ENCODE measurements around the gene PYGB.
"Not testable (repeated sequence)": the region's sequence is repeated elsewhere in the genome, so short reads cannot be mapped to it uniquely, and the experiment has no call there.

Gene PYGB

DNA sequence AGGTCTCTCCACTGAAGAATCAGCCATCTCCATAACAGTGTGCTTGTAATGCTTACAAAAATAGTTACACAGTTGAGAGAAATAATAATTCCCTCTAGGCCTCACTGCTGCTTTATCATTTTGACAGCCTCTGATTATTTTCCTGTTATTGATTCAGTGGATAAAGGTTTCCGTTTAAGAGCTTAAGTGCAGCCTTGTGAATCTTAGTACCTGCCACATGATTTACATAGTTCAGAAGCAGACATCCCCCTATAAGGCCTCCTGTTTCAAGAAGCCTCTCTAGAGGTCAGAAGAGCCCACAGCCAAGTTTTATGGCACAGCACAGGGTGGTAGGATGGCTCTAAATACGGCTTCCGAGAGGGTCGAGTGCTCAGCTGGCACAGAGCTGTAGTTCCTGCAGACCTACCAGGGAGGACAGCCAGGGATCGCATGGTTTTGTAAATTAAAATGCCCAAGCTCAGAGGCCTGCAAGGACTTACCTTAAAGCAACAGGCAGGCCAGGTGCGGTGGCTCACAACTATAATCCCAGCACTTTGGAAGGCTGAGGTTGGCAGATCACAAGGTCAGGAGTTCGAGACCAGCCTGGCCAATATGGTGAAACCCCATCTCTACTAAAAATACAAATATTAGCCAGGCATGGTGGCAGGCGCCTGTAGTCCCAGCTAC is 17.6 kb upstream of the PYGB start:
- DNase-seq (ENCODE audit: low spot score), result no peak

DNA sequence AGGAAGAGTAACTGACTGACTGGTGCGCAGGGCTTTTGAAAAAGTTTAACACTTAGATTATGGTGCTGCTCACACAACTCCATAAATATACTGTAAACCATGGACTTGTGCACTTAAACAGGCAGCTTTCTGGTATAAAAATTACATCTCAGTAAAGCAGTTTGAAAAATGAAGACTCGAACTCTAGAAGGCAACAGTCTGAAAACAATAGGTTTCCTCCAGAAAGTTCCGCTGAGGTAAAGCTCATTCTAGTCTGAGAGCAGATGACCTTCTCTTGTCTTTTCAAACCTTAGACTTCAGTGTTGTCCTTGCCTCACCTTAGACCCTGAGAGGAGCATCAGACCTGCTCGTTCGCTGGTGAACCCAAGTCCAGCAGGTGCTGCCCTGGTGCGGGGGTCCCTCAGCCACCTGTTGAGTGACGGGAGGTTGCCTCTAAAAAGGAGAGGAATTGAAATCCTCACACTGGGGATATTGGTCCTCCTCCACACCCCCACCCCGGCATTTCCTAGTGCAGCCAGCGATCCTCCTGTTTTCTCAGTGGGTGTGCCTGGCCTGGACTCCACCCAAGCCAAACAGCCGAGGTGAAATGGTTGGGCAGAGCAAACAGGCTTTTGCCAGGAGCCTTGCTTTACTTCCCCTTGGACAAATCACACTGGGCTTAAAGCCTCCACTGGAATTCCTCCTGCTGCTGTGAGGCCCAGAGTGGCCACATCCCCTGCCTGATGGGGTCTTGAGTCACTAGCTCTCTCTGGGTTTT is 14.7 kb upstream of the PYGB start:
- DNase-seq (ENCODE audit: low spot score), result no peak

DNA sequence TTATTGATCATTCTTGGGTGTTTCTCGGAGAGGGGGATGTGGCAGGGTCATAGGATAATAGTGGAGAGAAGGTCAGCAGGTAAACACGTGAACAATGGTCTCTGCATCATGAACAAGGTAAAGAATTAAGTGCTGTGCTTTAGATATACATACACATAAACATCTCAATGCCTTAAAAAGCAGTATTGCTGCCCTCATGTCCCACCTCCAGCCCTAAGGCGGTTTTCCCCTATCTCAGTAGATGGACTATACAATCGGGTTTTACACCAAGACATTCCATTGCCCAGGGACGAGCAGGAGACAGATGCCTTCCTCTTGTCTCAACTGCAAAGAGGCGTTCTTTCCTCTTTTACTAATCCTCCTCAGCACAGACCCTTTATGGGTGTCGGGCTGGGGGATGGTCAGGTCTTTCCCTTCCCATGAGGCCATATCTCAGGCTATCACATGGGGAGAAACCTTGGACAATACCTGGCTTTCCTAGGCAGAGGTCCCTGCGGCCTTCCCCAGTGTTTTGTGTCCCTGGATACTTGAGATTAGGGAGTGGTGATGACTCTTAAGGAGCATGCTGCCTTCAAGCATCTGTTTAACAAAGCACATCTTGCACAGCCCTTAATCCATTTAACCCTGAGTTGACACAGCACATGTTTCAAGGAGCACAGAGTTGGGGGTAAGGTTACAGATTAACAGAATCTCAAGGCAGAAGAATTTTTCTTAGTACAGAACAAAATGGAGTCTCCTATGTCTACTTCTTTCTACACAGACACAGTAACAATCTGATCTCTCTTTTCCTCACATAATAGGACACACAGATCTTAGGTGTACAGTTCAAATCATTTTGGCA is 13.7 kb upstream of the PYGB start:
- DNase-seq (ENCODE audit: low spot score), result not testable (repeated sequence)

DNA sequence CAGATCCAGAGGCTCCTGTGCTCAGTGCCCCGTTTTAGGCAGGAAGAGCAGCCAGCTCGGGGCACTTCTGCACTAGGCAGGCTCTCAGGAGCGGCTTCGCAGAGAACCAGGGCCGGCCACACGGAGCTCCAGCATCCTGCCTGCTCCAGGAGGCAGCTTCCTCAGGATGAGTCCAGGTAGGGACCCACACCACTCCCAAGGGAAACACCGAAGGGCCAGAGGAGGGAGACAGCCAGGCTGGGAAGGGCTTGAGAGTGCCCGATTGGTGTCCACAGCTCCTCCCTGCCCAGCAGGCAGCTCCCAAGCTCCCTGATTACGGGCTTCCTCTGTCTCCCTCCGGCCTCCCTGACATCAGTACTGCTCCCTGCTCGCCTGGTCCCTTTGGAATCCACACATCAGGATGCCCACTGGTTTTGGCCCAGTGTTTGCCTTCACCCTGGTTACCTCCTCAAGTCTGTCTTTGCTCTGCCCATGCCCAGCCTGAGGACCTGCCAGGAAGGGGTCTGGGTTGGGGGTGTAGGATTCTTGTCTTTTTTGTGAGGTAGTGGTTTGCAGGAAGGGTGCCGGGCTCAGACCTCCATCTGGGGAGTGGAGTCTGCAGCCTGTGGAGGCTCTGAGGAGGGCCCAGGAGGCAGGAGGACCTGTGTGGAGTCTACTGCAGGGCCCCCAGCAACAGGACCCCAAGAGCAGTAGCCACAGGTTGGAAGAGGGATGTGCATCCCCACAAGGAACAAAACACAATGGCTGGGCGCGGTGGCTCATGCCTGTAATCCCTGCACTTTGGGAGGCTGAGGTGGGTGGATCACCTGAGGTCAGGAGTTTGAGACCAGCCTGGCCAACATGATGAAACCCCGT is 11.2 kb upstream of the PYGB start:
- DNase-seq (ENCODE audit: low spot score), result no peak

DNA sequence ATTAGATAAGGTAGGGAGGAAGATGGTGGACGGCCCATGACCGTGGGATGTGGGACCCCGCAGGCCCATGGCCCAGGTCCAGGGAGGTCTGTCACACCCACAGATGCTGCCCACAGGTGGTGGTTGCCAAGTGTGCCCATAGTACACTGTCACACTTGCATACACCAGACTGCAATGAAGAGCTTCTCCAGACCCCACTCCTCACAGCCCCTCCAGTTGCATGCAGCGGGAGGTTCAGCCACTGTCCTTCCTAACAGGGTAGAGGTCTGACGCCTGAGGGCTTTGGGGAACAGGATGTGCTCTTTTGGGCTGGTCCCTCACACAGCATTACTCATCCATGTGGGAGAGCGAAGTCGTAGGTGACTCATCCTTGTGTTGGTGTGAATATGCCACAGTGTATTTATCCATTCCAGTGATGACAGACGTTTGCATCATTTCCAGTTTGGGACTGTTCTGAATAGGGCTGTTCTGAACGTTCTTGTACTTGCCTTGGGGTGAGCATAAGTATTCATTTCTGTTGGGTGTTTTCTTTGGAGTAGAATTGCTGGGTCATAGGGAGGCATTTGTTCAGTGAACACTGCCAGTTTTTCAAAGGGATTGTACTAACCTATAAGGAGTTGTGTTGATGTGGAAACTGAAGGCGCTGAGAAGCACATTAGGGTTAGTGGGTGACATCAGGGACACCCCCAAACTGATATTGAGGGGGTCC is 10.1 kb upstream of the PYGB start:
- DNase-seq (ENCODE audit: low spot score), result peak; percentile 42

DNA sequence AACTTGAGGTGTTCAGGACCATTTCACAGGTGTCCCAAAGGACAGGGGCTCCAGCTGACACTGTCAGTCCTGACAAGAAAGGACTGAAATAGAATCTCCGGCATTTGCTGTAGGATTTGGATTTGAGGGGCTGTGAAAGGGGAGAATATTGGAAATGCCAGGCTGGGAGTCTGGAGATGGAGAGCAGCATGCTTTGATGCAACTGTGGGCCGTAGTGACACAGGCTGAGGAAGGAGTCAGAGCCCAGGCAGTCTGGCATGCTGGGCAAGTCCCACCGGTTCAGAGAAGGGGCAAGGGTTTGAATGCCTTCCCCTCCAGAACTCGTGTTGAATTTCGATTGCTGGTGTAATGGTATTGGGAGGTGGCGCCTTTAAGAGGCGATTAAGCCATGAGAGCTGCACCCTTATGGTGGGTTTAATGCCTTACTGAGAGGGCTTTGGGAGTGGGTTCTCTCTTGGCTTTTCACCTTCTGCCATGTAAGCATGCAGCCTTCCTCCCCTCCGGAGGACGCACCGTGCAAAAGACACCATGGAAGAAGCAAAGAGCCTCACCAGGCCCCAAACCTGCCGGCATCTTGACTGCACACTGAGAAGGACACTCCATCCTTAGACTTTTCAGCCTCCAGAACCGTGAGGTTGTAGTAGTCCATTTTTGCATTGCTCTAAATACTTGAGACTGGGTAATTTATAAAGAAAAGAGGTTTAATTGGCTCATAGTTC is 9.4 kb upstream of the PYGB start:
- DNase-seq (ENCODE audit: low spot score), result no peak

DNA sequence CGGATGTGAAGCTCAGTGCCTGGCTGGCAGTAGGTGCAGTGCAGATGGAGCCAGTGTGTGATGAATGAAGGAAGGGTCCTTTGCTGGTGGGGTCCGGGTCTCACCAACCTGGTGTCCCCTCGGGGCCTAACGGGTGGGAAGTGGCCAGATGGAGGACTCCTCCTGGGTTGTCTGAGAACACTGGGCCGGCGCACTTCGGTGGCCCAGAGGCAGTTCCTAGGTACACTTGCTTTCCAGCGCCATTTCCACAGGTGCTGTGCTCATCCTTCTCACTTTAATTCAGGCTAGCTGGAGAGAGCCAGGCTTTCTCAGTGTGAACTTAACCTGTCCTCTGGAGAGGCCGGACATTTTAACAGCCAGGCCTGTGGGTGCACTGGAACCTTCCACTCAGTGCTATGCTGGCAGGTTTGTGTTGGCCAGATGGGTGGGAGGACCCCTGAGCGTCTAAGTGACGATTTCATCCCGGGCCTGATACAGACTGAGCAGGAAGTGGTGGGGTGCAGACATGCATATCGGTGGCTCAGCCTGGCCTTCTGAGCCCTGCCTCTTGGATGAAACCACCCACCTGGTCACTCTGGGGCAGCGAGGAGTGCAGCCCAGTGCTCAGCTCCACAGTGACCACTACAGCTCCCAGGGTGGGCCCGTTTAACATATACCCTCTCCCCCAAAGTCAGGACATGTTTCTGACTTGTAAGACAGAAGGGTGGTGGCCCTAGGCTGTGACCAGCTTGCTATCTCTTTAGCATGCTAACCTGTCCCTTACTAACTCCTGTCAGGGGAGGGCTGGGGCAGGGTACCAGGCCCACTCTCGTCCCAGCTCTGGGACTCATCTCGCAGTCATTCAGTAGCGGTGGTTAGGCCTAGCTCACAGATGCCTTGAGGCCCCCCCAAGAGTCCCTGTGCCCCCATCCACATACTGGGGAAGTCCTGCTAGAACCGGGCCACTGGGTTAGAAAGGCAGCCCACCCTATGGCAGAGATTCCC is 8.2 kb upstream of the PYGB start:
- no peak for DNase-seq (ENCODE audit: low spot score)

DNA sequence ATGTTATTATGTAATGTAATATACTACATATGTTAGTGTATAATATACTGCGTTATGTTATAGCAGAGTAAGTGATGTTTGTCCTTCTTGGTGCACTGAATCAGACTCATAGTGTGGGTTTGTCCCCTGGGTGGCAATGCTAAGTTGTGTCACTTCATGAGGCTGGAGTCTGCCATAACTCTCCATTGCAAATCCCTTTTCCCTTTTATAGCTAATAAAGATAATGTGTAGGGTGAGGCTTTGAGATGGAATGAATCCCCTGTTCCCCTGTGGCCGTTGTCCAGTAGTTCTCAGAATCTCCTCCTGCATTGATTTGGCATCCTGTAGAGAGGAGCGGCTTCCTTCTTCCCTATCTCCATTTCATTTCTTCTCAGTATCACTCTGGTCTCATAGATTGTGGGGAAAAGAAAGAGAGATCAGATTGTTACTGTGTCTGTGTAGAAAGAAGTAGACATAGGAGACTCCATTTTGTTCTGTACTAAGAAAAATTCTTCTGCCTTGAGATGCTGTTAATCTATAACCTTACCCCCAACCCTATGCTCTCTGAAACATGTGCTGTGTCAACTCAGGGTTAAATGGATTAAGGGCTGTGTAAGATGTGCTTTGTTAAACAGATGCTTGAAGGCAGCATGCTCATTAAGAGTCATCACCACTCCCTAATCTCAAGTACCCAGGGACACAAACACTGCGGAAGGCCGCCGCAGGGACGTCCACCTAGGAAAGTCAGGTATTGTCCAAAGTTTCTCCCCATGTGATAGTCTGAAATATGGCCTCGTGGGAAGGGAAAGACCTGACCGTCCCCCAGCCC is 6.8 kb upstream of the PYGB start:
- DNase-seq (ENCODE audit: low spot score), result not testable (repeated sequence)

DNA sequence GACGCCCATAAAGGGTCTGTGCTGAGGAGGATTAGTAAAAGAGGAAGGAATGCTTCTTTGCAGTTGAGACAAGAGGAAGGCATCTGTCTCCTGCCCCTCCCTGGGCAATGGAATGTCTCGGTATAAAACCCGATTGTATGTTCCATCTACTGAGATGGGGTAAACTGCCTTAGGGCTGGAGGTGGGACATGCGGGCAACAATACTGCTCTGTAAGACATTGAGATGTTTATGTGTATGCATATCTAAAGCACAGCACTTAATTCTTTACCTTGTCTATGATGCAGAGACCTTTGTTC is 6.3 kb upstream of the PYGB start:
- not testable (repeated sequence) for DNase-seq (ENCODE audit: low spot score)

DNA sequence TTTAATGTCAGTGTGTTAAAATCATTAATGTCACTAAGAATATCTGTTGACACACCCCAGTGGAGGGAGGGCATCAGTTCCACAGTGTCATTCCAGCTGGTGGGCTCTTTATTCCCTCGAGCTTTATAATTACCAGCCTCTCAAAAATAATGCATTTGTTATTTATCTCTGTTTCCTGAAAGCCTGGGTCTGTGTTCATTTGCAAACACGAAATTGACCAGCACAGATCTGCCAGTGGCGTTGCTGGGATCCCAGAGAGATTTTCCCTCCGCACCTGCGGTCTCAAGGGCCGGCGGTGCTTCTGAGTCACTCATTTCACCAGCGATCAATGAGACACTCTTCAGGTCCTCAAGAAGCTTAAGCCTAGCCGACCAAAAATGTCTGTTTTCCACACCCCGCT is 5.7 kb upstream of the PYGB start:
- DNase-seq (ENCODE audit: low spot score), result no peak

DNA sequence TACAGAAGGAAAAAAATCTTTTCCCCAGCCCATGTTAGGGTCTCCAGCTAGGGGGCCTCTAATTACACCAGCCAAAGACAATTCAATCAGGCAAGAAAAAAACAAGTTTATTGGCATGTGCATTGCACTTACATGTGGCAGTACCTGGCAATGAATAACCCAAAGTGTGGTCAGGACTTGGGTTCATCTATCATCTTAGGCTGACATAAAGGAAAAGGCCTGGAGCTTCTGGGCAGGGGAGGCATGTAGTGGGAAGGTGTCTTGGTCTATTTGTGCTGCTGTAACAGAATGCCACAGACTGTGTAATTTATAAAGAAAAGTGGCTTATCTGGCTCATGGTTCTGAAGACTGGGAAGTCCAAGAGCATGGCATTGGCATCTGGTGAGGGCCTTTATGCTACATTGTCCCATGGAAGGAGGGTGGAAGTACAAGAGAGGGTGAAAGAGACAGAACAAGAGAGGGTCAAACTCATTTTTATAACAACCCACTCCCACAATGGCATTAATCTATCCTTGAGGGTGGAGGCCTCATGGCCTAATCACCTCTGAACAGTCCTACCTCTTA is 4.4 kb upstream of the PYGB start:
- no peak for DNase-seq (ENCODE audit: low spot score)

DNA sequence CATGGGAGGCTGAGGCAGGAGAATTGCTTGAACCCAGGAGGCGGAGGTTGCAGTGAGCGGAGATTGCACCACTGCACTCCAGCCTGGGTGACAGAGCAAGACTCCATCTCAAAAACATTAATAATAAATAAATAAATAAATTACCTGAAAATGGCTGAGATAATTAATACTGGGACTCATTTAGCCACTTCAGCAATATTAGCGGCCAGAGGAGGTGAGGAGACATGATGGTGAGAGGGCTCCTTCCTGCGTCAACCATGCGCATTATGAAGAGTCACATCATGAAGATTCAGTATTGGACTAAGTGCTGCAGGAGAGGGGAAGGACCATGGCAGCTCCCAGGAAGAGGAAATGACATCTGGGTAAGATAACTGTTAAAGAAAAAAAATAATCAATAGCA is 2.9 kb upstream of the PYGB start:
- no peak for DNase-seq (ENCODE audit: low spot score)

DNA sequence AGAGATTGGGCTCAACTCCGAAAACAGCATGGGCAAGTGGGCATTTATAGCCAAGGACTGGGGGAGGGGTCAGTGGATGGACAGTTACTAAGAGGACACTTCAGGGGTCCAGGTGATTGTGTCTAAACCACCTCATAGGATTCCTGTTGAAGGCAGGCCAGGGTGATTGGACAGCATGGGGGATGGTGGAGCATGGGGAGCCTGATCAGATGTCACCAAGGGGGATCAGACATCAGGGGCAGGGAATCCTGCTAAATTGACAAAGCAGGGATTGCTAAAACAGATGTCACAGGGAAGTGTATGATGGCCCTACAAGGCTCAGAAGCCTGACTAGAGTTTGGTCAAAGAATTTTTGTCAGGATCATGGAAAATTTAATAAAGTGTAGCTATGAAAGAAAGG is 2.4 kb upstream of the PYGB start:
- DNase-seq (ENCODE audit: low spot score), result no peak

DNA sequence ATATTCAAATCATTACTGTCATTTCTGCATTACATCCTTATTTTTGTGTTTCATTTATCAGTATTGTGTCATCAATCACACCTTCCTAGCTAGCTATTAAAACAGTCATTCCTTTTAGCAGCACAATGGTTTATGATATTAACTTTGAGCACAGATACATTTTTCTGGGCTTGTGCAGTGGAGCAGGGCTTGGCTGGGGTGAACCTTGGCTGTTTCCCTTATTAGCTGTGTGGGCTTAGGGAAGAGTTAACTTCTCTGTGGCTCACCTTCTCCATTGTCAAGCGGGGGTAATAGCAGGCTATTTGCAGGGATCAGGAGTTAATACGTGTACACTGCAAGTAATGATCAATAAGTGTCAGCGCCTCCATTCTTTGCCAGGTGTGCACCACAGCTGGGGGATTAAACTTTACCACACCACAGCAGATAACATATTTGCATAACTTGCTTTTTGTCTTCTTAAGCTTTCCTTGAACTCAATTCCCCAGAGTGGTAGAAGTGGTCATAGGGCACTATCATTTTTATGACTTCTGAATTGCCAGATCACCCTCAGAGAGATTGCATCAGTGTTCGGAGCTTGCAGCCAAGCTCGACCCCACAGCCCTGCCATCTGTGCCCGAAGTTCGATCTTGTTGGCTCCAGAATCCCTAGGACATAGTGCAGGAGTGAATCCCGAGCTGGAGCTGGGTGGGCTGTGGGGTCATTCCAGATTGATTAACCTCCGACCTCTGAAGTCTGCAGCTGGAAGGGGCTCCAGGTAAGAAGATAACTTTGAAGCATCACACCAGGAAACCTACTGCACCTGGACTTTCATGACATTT is 1.5 kb upstream of the PYGB start:
- DNase-seq (ENCODE audit: low spot score), result no peak

DNA sequence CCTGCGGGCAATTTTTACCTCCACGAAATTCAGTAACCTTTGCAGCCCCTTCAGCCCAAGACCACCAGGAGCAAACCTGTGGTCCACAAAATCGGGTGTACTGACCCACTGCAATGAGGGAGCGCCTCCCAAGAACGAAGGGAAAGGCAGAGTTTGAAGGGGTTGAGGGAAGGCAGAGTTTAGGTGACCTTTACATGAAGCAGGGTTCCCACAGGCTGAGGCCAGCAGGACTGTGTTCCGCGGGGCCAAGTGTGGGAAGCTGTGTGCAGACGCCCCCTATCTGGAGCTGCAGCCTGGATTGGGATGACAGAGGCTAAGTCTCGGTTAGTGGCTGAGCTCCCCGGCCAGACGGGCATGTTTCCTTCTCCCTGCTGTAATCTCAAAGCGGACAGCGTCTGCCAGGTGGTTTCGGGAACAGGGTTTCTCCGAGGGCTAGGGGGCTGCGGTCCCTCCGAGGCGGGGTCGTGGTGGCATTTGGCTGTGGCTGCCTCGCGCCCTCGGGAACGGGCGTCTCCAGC is 826 bp upstream of the PYGB start:
- DNase-seq (ENCODE audit: low spot score), result no peak

DNA sequence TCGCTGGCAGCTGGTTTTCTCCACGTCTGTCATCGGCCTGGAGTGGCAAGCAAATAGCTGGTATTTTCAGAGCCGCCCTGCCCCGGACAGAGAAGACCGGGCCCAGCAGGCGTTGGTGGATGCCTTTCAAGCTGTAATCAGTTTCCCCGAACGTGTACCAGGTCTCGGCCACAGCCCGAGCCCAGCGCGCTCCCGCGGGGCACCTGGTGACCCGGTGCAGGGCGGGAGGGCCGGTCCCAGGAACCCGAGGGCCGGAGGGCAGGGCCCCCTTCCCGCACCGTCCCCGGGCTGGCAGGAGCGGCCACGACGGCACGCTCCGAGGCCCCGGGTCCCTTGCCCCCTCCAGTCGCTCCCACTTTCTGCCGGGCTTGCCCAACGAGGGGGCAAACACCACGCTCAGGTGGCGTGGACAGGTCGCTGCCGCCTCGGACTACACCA is 348 bp upstream of the PYGB start:
- DNase-seq (ENCODE audit: low spot score), result peak; percentile 14

DNA sequence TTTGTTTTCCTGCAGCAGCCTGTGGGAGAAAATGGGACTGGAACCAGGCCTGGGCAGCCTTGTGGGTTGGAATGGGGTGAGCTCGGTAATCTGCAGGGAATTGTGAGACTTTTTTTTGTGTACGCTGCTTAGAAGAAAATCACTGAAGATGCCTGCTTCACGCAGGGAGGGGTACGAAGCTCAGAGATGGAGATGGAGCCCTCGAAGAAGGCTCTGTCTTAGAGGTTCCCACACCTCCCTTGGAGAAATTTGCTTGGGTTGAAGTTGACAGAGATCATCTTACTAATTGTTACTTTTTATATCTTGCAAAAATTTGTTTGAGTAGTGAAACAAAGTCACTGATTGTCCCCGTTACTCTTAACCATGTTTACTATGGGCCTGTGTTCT is 894 bp downstream of the PYGB start:
- DNase-seq (ENCODE audit: low spot score), result no peak

Data from CD4-positive, alpha-beta T cell treated with Interleukin-2 at 100 ng/mL for 4 hours (primary cell).